Frontal cortex (tissue), 4 donors: ENCODE data around the gene TANC1. TPM values are rescaled to one million over a fixed set of nuclear protein-coding genes. Genes with fewer than 3 reads are reported as not detected.
A peak's percentile ranks its signal among the peaks of the same experiment; 100 is the strongest.

Experiments
- DNase-seq, 2 donors: peaks; one replicate each; pipeline ENCODE4 v3.0.0; 2012; ENCODE audit warnings: low spot score in 2 of 2
- FAIRE-seq: peaks from 2 replicates; lab custom pipeline; 2012; peaks lifted over from hg19 to GRCh38; lab: Jason Lieb, UNC
- total RNA-seq: library from RNA; depleted of rRNA; stranded (reverse); fragments of >200 nt; gene quantifications from one replicate; pipeline ENCODE4 v1.2.3, GENCODE V29; 2014
- donor health status: control.
- donor health status: control.
- donor health status: control.

TANC1 gene
- total RNA-seq, 1 donor from 2014 or later, result 4.1 TPM

- DNase-seq (no peak), FAIRE-seq (no peak)
Measured at GRCh38 chr2:158958365-158958764, 10.1 kb upstream of the TANC1 start.

- no peak for FAIRE-seq
- DNase-seq, result no peak
Measured at GRCh38 chr2:158960193-158960592, 8.2 kb upstream of the TANC1 start.

GRCh38 chr2:158962074-158962473 lies 6.4 kb upstream of the TANC1 start:
- DNase-seq (no peak), FAIRE-seq (no peak)

DNA sequence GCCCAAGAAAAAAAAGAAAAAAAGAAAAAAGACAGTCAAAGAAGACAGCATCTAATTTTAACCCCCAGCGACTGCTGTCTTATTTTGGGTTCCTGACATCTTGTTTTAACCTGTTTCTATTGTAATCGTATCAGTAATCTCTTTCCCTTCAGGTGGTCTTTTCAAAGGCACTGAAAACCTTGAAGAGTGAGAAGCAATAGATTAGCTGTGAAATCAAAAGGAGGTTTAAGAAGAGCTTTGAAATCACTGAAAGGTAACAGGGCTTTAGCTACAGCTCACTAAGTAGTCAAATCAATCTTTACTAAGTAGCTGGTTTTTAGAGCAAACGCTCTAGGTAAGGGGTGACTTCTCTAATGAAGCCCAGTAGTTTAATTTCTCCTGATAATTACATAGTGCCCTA lies 5.4 kb upstream of the TANC1 start:
- FAIRE-seq (no peak), DNase-seq (no peak)

DNA sequence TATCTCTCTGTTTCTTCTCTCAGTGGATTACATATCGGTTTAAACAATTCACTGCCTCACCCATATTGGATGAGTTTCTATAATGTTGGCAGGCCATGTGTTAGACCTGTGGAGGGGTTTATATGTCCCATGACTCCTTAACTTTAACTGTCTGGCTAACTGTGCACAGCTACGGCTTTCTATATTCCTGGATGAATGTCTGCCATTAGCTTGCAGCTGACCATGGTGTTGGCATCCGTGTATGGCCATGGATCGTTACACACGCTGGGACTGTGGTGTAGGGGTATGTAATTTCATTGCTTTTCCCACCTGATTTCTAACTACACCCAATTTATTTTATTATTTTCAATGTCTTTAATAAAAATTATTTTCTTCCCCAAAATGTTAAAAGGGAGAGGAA lies 3.3 kb upstream of the TANC1 start:
- FAIRE-seq, result no peak
- no peak for DNase-seq

DNA sequence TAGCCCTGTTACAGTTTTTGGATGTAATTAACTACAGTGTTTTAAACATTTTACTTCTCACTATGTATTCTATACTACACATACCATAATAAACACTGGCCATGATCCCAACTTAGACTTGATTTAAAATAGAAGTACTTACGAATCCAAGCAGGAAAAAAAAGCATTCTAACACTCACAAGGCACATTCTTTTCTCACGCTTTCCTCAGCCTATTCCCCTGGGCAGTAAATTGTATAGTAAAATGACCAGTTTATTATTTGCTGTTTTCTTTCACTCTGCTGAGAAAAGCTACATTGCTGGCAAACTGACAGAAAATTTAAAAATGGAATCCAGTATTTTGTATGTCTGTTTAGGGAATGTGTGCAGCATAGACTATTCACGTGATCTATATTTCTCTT lies 2.8 kb upstream of the TANC1 start:
- FAIRE-seq, result no peak

DNA sequence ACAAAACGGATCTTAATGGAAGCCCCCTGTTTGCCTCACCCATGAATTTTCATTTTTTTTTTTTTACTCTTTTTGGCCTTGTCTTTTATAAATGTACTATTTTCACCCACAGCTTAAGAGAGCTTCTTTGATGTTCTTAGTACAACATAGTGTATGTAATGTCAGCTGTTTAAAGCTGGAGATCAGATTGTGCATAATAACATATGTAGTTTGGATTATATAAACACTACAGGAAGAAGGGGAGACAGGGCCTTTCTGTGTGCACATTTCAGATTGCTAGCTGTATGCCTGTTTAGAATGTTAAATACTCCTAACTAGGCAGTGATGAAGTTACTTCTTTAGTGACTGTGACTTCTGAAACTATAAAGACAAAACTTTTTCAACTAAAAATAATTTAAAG lies 2.1 kb upstream of the TANC1 start:
- FAIRE-seq (no peak), DNase-seq (no peak)

More for the DNA sequence above, 2.8 kb upstream of the TANC1 start:
- no peak for DNase-seq

DNA sequence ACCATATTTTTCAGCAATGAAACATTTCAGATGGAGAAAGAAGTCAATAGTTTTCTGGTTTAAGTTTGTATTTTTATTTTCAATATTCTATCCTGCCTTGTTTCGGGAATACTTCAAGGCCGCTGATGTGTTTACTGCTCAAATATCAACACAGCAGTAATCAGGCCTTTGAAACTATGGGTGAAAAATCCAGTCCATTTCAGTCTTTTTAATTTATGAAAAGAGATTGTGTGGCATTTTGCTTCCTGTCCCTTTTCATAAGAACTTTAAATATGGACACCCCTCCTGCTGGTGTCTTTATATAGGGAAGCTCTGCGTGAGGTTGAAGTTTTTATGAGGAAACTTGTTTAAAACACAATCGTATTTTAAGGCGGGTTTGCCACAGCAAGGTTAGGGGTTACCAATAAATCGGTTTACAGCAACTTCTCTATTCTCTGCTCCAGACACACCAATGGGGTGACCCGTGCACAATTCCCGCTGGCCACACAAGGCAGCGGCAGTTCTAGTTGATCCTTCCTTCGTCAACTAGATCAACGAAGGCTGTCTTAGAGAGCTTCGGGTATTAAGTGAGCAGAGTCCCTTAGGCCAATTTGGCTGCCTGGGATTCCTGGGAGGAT lies 1.2 kb upstream of the TANC1 start:
- FAIRE-seq (no peak), DNase-seq (peak in 1 of 2 donors; percentile 45)

GRCh38 chr2:158967731-158968395 lies 577 bp upstream of the TANC1 start:
- DNase-seq (peak; percentile 30 to 48), FAIRE-seq (no peak)

DNA sequence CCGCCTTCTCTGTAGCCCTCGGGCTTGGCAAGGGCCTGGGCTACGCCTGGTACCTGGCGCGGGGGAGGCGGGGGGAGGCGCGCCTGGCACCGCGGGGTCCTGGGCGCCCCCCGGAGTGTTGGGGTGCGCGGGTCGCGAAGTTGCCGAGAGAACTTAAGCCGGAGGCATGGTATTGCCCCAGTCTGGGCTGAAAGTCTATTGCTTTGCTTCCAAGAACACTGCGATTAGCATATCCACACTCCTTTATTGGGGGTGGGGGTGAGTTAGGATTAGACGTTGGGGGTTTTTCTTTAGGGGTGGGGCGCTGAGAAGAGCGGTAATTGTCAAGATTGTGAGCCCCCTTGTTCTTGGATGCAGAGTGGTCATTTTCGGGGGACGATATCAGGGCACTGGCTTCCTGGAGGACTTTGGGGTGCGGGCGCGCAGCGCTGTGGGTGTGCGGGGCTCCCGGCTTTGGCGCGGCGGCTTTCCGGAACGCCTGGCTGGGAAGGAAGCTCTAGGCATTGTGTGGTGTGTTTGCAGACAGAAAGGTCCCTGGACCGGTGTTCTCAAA lies 798 bp downstream of the TANC1 start:
- DNase-seq (peak in 1 of 2 donors; percentile 44), FAIRE-seq (no peak)

GRCh38 chr2:158969715-158970240 lies 1.3 kb downstream of the TANC1 start:
- FAIRE-seq (no peak), DNase-seq (no peak)

GRCh38 chr2:158970241-158970751 lies 1.9 kb downstream of the TANC1 start:
- no peak for DNase-seq
- no peak for FAIRE-seq

- DNase-seq (no peak), FAIRE-seq (no peak)
Measured at GRCh38 chr2:158973116-158973956, 4.9 kb downstream of the TANC1 start.

- no peak for FAIRE-seq
- DNase-seq, result no peak
Measured at GRCh38 chr2:158975271-158975921, 7.0 kb downstream of the TANC1 start.

DNA sequence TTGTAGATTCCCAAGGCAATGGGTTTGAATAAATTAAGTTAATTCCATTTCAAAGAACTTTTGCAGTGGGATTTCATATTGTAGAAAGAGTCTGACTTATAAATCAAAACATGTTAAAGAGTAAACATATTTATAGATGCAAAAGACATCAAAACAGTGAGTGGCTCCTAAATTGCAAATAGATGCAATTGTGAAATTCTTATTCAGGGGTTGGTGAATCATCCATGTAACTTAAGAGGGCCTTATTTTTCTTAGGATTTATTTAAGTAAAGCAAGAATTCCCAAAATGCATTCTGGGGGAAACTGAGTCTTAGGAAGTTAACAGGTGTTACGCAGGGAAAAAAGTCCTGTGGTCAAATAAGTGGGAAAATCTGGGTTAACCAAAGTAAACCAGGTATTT lies 11.3 kb downstream of the TANC1 start:
- FAIRE-seq, result no peak
- no peak for DNase-seq

DNA sequence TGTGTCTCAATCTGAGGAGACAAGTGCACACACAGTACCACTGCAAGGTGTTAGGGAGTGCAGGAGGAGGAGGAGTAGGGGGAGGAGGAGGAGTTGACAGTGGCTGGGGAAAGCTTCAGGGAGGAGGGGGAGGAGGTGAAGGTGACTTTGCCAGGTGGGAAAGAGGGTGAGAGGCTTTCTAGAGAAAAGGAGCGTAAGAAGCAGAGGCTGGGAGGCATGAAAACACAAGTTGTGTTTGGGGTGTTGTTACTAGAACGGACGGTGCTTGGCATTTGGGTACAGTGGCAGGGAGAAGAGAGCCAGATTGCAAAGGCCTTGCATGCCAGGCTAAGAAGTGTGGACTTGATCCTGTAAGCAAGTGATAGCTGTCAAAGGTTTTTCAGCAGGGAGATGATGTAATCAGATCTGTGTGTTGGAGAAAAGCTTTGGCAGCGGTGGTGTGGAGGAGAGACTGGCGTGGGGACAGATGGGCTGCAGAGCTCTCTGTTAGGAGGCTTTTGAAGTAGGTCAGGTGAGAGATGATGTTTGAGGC lies 16.2 kb downstream of the TANC1 start:
- no peak for DNase-seq
- FAIRE-seq, result no peak

- FAIRE-seq, result no peak
- no peak for DNase-seq
Measured at GRCh38 chr2:158988501-158988900, 20.1 kb downstream of the TANC1 start.

DNA sequence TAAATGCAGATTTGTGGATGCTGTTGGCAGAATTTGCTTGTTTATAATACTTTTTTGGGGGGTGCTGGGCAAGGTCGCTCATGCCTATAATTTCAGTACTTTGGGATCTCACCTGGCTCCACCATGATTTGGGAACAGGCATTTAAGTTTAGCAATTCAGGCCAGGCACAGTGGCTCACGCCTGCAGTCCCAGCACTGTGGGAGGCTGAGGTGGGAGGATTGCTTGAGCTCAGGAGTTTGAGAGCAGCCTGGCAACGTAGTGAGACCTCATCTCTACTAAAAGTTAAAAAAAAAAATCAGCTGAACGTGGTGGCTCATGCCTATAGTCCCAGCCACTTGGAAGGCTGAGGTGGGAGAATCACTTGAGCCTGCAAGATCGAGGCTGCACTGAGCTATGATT lies 20.7 kb downstream of the TANC1 start:
- FAIRE-seq (no peak), DNase-seq (no peak)

GRCh38 chr2:158990397-158991214 lies 22.2 kb downstream of the TANC1 start:
- no peak for DNase-seq
- no peak for FAIRE-seq
